Measurements from ENCODE around the gene RYR2.

- TF ChIP-seq EZH2phosphoT487 (IDR thresholded peaks at IDR 0.05; ENCODE audit: insufficient read depth, low read depth) (no peak), EZH2 (IDR thresholded peaks at IDR 0.05; ENCODE audit: insufficient read depth, poor library complexity, severe bottlenecking) (no peak)
These were observed 228.4 kb downstream of the RYR2 start for GRCh38 chr1:237270353-237270752.
